GM18526 (cell line): ENCODE data around the gene ASCL1.

Experiments
- POLR2A ChIP-seq: IDR thresholded peaks from 3 replicates; pipeline ENCODE4 v1.6.1; 2011; ENCODE audit not compliant: insufficient read length; ENCODE audit errors: extremely low read depth

ASCL1 gene

DNA sequence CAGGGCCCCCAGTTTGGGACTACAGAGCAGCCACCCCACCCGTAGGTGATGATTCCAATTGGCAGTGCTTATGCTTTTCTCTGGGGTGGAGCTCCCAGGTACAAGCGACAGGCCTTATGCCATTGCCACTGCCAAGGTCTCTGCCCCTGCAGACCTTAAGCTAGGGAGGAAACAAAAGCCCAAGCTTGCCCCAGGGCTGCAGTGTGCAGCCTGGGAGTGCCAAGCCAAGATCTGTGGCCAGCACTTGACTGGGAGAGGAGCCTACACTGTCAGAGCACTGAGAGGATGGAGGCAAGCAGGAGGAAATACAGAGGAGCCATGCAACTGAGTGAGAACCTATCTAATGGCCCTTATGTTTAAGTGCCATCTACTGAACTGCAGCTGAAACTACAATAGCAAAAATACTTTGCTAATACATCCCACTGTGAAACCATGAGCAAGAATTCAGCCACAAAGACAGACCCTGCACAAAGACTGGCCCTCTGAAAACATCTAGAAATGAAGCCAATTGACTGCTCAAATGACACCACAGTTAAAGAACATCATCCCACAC lies 17.7 kb upstream of the ASCL1 start:
- TF ChIP-seq POLR2A, result no peak

DNA sequence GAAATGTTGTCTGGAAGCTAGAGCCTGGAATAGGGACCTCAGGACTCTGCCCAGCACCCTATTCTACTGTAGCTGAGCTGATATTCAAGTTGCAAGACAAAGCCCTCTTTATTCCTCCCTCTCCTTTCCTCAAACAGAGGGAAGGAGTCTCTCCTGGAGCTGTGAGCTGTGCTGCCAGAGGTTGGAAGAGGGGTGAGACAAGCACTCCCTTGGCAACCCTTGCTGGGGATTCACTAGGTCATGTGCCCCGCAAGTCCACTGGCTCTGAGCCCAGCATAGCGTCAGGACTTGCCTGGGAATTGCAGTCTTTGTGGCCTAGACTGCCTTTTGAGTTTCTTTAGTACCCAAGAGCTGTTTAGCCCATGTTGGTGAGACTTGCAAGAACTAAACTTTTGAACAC lies 11.4 kb upstream of the ASCL1 start:
- no peak for TF ChIP-seq POLR2A

DNA sequence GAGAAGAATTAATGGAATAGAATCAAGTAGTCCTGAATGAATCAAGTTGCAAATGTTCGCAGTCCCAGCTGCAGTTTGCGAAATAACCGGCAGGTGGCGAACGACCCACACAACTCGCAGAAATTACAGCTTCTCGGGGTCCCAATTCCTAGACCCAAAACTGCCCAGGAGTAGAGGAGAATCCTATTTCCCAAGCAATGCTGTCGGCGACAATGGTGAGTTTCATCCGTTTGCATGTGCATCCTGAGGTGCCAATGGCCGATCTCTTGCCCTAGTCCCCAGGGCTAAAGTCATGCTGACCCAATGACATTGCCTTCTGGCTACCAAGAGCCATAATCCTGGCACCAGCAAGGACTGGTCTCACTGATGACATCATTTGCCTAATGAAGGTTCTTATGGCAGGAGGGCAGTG lies 8.5 kb upstream of the ASCL1 start:
- no peak for TF ChIP-seq POLR2A

DNA sequence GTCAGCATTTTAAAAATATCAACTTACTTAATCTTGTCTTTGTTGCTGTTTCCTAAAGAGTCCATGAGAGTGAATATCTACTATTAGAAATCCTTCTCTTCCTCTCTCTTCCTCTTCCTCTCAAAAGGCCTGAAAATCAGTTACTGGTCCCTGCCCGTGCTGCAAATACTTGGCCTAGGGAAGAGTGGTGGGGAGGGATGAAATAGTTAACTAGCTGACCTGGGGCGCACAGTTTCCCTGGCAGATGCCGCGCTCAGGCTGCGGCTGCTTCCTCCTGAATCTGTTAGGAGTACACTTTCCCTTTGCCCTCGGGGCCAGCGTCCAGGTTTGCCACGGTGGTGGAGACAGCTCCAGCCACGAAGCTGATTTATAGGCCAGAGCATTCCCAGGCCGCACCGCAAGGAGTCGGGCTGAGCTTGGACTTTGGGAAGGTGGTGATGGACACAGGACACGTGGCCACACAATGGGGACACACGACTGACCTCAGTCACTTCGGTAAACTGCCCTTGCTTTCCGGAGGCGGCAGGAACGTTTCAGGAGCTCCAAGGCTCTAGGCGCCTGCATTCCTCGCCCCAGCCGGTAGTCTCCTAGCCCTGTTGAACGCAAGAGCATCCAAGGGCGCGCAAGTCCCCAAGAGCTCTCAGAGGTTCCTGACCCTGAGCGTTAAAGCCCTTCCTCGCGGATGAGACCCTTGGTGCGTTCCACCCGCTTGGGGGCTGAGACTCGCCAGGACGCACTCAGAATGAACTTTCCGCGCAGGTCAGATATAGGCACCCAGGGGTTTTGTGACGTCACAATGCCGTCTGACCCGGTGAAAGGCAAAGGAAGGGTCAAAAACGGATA lies 7.1 kb upstream of the ASCL1 start:
- TF ChIP-seq POLR2A, result no peak

DNA sequence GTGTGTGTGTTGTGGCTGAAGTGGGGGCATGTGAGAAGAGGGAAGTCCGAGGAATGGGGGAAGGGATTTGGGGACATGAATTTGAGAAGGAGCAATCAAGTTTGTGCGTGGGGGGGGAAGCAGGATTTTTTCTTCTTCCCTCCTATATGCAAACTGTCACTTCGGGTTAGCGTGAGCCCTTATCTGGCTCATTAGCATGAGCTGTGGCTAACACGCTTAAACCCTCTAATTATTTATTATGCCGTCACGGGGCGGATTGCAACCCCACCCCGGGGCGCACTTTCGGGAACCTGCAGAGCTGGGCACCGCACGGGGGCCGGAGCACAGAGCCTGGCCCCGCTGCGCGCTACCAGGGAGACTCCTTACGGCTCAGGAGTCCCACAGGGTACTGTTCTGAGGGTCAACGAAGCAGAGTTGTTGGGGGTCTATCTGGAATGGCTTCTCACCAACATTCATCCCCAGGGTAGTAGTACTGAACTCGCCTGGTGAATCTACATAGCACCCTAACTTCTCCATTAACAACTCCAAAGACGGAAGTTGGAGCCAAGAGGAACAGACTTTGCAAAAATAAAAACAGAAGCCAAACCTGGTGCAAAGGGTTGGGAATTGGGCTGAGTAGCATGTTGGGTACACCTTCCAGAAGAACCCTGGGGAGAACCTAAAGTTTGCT lies 6.4 kb upstream of the ASCL1 start:
- no peak for TF ChIP-seq POLR2A

DNA sequence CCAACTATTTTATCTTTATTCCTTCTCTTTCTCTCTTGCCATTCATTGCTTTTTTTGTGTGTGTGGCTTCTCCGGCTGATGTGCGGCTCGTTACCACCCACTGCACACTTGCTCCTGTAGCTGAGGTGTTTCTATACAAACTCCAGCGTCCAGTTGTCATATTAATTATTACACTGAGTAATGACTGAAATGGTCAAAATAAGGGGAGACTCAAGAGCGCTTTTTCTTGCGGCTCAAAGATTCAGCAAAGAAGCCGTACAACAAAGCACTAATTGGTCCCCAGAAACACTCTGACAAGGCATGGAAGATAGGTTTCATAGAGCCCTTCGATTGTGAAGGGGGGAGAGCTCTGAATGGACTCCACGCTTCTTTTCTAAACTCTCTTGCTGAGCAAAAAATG lies 5.6 kb upstream of the ASCL1 start:
- no peak for TF ChIP-seq POLR2A

DNA sequence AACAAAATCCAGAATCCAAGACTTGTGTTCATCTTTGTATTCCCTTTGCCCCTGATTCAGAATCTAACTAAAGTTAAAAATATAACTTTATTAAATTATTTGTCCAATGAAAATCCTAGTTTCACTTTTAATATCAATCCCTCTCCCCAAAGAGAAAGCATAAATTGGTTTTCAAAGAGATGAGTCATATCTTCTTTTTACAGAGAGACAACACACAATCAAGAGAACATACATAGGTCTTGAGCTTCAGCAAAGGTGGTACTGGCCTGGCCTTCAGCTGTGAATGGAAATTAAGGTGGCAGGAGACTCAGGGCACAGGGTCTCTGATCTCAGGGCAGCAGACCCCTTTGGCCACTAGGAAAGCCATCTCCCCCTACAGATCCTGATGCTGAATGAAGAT lies 4.3 kb upstream of the ASCL1 start:
- TF ChIP-seq POLR2A, result no peak

DNA sequence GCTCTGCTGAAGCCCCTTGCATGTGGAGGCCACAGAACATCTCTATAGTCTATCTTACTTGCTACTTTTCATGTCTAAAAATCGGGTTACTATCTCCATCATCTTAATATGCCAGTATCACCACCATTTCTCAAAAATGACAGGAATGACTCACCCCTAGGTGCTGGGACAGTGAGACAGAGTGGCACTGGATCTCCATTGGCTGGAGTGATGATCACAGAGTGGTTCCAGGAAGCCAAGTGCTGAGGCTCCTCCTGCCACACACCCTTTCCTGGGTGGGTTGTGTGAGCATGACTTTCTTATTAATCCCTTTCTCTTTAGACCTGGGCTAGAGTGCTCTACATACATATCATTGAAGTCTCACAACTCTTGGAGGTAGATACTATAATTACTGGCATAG lies 3.3 kb upstream of the ASCL1 start:
- no peak for TF ChIP-seq POLR2A

DNA sequence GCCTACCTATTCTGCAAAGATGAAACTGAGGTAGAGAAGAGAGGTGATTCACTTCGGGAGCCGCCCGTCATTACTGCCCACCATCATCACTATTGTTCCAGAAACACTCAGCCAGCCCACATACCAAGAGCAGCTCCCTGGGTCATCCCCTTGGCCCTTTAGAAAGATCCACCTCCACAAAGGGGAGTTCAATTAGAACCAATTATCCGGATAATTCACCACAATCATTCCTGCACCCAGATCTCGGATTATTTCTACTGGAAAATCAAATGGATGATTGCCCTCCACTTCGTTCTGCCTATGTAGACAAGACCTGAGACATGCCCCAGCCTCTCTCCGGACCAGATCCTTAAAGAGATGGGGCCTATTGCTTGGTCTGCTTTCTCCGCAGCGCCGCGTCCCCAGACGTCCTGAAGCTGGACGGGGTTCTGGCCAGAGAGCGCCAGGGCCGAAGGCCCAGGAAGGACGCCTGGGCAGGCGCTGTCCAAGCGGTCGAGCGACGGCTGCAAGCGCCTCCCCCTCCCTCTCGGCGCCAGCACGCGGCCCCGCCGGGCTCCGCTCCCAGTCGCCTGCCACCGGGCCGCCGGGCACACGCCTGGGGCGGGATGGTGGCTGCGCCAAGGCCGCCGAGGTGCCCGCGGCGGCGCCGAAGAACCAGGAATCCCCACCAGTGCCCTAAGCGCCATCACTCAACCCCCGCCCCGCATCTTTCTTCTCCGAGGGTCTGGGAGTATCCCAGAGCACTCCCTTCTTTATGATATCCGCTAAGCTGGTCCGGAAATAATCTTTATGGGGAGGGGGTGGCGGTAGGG lies 1.3 kb upstream of the ASCL1 start:
- TF ChIP-seq POLR2A, result no peak

DNA sequence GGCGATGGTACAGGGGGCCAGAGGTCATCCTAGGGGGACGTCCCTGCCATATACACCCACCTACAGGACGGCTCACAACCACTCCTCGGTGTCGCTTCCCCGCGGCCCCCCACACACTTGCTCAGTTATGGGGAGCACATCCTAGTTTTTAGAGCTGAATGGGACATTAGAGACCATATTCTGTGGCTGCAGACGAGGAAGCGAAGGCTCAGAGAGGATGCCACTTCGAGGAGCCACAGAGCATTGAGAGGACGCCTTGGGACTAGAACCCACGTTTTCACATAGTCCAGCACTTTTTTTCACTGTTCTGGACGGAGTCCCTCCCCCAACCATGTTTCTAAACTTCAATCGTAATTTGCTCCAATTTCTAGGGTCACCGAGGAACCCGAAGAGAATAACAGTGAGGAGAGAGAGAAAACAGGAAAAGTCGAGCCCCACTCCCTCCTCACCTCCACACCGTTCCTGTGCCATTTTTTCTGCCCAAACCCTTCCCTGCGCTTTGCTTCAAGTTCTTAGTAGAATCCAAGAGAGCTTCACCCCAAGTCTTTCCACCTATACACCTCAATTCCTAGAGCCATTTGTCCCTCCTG lies 641 bp upstream of the ASCL1 start:
- no peak for TF ChIP-seq POLR2A

DNA sequence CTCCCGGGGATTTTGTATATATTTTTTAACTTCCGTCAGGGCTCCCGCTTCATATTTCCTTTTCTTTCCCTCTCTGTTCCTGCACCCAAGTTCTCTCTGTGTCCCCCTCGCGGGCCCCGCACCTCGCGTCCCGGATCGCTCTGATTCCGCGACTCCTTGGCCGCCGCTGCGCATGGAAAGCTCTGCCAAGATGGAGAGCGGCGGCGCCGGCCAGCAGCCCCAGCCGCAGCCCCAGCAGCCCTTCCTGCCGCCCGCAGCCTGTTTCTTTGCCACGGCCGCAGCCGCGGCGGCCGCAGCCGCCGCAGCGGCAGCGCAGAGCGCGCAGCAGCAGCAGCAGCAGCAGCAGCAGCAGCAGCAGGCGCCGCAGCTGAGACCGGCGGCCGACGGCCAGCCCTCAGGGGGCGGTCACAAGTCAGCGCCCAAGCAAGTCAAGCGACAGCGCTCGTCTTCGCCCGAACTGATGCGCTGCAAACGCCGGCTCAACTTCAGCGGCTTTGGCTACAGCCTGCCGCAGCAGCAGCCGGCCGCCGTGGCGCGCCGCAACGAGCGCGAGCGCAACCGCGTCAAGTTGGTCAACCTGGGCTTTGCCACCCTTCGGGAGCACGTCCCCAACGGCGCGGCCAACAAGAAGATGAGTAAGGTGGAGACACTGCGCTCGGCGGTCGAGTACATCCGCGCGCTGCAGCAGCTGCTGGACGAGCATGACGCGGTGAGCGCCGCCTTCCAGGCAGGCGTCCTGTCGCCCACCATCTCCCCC lies 777 bp downstream of the ASCL1 start:
- TF ChIP-seq POLR2A, result no peak

DNA sequence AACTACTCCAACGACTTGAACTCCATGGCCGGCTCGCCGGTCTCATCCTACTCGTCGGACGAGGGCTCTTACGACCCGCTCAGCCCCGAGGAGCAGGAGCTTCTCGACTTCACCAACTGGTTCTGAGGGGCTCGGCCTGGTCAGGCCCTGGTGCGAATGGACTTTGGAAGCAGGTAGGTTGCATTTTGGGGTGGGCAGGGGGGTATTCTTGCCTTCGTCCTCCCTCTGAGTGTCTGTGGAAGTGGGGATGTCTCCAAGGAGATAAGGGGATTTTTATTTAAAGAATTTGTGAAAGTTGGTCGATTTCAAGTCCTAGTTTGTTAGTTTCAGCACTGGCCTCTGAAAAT lies 1.3 kb downstream of the ASCL1 start:
- no peak for TF ChIP-seq POLR2A

DNA sequence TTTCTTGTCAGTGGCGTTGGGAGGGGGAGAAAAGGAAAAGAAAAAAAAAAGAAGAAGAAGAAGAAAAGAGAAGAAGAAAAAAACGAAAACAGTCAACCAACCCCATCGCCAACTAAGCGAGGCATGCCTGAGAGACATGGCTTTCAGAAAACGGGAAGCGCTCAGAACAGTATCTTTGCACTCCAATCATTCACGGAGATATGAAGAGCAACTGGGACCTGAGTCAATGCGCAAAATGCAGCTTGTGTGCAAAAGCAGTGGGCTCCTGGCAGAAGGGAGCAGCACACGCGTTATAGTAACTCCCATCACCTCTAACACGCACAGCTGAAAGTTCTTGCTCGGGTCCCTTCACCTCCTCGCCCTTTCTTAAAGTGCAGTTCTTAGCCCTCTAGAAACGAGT lies 1.9 kb downstream of the ASCL1 start:
- TF ChIP-seq POLR2A, result no peak

DNA sequence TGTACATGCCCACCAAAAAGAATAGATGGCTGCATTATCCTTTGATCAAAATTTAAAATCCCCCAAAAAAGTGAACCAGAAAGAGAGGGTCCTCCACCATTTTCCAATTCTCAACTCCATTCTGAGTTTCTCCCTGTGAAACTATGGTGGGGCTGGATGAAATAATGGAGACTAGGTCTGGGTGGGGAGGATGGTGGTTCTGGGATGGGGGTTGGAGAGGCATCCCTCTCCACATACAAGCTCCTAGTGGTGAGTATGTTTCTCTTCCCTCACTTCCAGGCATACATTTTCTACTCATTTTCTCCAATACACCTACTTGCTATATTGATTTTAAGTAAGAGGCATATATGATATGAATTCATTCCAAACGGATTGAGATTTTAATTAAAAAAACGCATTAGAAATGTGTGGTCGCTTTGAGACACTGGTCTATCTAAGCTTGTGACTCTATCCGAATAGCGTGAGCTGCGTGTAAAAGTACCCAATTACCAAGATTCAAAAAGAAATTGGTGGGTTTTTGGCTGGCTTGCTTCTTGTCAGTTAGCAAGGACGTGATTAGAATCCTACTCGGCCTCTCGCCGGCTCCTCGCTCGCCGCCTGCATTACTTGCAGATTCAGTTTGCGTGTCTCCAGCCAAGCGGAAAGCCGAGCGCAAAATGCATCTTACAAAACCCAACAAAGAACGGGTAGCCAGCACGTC lies 3.4 kb downstream of the ASCL1 start:
- TF ChIP-seq POLR2A, result no peak
